ENCODE measurements around the gene ZDHHC22.

ZDHHC22 gene

GRCh38 chr14:77155083-77155482 is 13.5 kb upstream of the ZDHHC22 start:
- DNase-seq: no peak

- no peak for DNase-seq
Measured at GRCh38 chr14:77154421-77154820, 12.8 kb upstream of the ZDHHC22 start.

GRCh38 chr14:77153802-77154201 is 12.2 kb upstream of the ZDHHC22 start:
- no peak for DNase-seq

GRCh38 chr14:77151918-77152588 is 10.5 kb upstream of the ZDHHC22 start:
- DNase-seq: peak; percentile 11

- DNase-seq: no peak
Measured at GRCh38 chr14:77151245-77151644, 9.7 kb upstream of the ZDHHC22 start.

GRCh38 chr14:77148510-77149231 is 7.1 kb upstream of the ZDHHC22 start:
- no peak for DNase-seq

- DNase-seq: no peak
Measured at GRCh38 chr14:77145975-77146740, 4.6 kb upstream of the ZDHHC22 start.

- no peak for DNase-seq
Measured at GRCh38 chr14:77144412-77145115, 3.0 kb upstream of the ZDHHC22 start.

- no peak for DNase-seq
Measured at GRCh38 chr14:77143071-77143470, 1.5 kb upstream of the ZDHHC22 start.

- DNase-seq: no peak
Measured at GRCh38 chr14:77142005-77142800, 612 bp upstream of the ZDHHC22 start.

- DNase-seq: no peak
Measured at GRCh38 chr14:77140359-77141213, 1.0 kb downstream of the ZDHHC22 start.

- peak; percentile 42 for DNase-seq
Measured at GRCh38 chr14:77139540-77140358, 1.8 kb downstream of the ZDHHC22 start.

- no peak for DNase-seq
Measured at GRCh38 chr14:77139022-77139421, 2.6 kb downstream of the ZDHHC22 start.

GRCh38 chr14:77133720-77134338 is 7.8 kb downstream of the ZDHHC22 start:
- DNase-seq: no peak

- DNase-seq: no peak
Measured at GRCh38 chr14:77131871-77132486, 9.6 kb downstream of the ZDHHC22 start.

- no peak for DNase-seq
Measured at GRCh38 chr14:77131206-77131605, 10.4 kb downstream of the ZDHHC22 start.

- DNase-seq: no peak
Measured at GRCh38 chr14:77130386-77130785, 11.2 kb downstream of the ZDHHC22 start.

- no peak for DNase-seq
Measured at GRCh38 chr14:77128414-77128891, 13.1 kb downstream of the ZDHHC22 start.

- no peak for DNase-seq
Measured at GRCh38 chr14:77126461-77126990, 15.1 kb downstream of the ZDHHC22 start.

All from NCI-H526 treated with DMSO at 0.1 percent for 48 hours (cell line).